Measurements from ENCODE around the gene TENT5C.

Gene TENT5C

DNA sequence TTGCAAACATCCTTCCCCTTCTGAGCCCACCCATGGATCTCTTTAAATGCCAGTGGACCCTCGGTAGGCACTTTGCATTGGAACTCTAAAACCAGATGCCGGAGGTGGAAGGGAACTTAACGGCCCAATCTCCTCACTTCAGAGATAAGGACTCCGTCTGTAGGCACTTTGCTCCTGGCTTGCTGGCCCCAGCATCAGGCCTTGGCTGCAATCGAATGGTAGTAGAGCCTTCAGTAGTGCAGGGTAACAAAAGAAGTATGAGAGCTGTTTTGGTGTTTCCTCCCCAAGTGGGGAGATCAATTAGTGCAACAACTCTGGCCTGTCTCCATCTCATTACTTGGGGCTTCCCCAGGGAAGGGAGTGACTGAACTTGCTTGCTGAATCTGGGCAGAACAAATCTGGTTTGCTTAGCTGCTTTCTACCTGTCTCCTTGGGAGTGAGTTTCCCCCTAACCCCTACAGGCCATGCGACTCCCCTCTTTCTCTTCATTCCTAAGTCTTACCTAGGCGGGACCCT lies 70.8 kb downstream of the TENT5C start:
- DNase-seq (ENCODE audit: low read depth in 2 of 2): no peak
